Mesothelial cell of epicardium (in vitro differentiated cells): ENCODE measurements around the gene TEX19. TPM values are rescaled to one million over a fixed set of nuclear protein-coding genes. Genes with fewer than 3 reads are reported as not detected.

Experiments used
- DNase-seq, 2 experiments: peaks; one replicate each; pipeline ENCODE4 v3.0.0; 2021; ENCODE audit warnings: low spot score in 2 of 2; ENCODE audit not compliant: unreplicated experiment in 2 of 2
- H3K27ac Mint-ChIP-seq: 2 replicates; pipeline ENCODE4 v1.8.0; 2021; ENCODE audit warnings: mixed read lengths
- H3K27me3 Mint-ChIP-seq: 2 replicates; pipeline ENCODE4 v1.8.0; 2021; ENCODE audit warnings: low read depth, mixed read lengths
- H3K36me3 Mint-ChIP-seq: 2 replicates; pipeline ENCODE4 v1.8.0; 2021; ENCODE audit warnings: mixed read lengths
- H3K4me1 Mint-ChIP-seq: 2 replicates; pipeline ENCODE4 v1.8.0; 2021; ENCODE audit warnings: mixed read lengths
- H3K4me3 Mint-ChIP-seq: 2 replicates; pipeline ENCODE4 v1.8.0; 2021; ENCODE audit warnings: mild to moderate bottlenecking, moderate library complexity, mixed read lengths
- H3K9me3 Mint-ChIP-seq: 2 replicates; pipeline ENCODE4 v1.8.0; 2021; ENCODE audit warnings: mixed read lengths
- CTCF ChIP-seq: fragments of 200-600 bp; sonication (generic); IDR thresholded peaks from one replicate; pipeline ENCODE4 v1.5.0; 2021; ENCODE audit warnings: antibody characterized with exemption; ENCODE audit not compliant: unreplicated experiment
- total RNA-seq: library from RNA; stranded (reverse); gene quantifications from 3 replicates; pipeline ENCODE4 v1.2.1, GENCODE V29; 2021

TEX19 gene
- total RNA-seq, 1 donor from 2014 or later = 0.16 TPM

- Mint-ChIP-seq H3K27me3 (peaks cover 28% of the 10 kb centered on the region), H3K4me1 (peaks cover 47% of the 10 kb centered on the region), H3K9me3 (no peaks in the 10 kb centered on the region), H3K27ac (no peak overlapping the region), H3K36me3 (no peaks in the 10 kb centered on the region), H3K4me3 (no peak overlapping the region)
- no peak for DNase-seq
- no peak for TF ChIP-seq CTCF
Observed at GRCh38 chr17:82328994-82329507, 30.0 kb upstream of the TEX19 start.

- no peak for DNase-seq
- Mint-ChIP-seq H3K4me3 (no peak overlapping the region), H3K27me3 (peaks cover 24% of the 10 kb centered on the region), H3K36me3 (no peaks in the 10 kb centered on the region), H3K27ac (no peak overlapping the region), H3K9me3 (no peaks in the 10 kb centered on the region), H3K4me1 (peaks cover 49% of the 10 kb centered on the region)
- no peak for TF ChIP-seq CTCF
Observed at GRCh38 chr17:82329683-82330321, 29.2 kb upstream of the TEX19 start.

- H3K4me1 Mint-ChIP-seq = peaks cover 55% of the 10 kb centered on the region
- peaks cover 29% of the 10 kb centered on the region for H3K27me3 Mint-ChIP-seq
- peak; percentile 32 to 74 for DNase-seq
- H3K9me3 Mint-ChIP-seq = no peaks in the 10 kb centered on the region
- H3K27ac Mint-ChIP-seq = no peak overlapping the region
- no peaks in the 10 kb centered on the region for H3K36me3 Mint-ChIP-seq
- peak overlapping the region; percentile 28 for H3K4me3 Mint-ChIP-seq
- no peak for TF ChIP-seq CTCF
Observed at GRCh38 chr17:82330322-82331239, 28.5 kb upstream of the TEX19 start.

- H3K4me1 Mint-ChIP-seq = peaks cover 58% of the 10 kb centered on the region
- no peak for TF ChIP-seq CTCF
- no peak overlapping the region for H3K4me3 Mint-ChIP-seq
- H3K27ac Mint-ChIP-seq = no peak overlapping the region
- H3K9me3 Mint-ChIP-seq = no peaks in the 10 kb centered on the region
- H3K27me3 Mint-ChIP-seq = peaks cover 29% of the 10 kb centered on the region
- H3K36me3 Mint-ChIP-seq = no peaks in the 10 kb centered on the region
- no peak for DNase-seq
Observed at GRCh38 chr17:82331345-82331939, 27.6 kb upstream of the TEX19 start.

GRCh38 chr17:82332669-82333278 lies 26.3 kb upstream of the TEX19 start:
- H3K9me3 Mint-ChIP-seq = no peaks in the 10 kb centered on the region
- no peak for TF ChIP-seq CTCF
- peak overlapping the region; percentile 67 for H3K4me3 Mint-ChIP-seq
- peak overlapping the region; percentile 30 for H3K27ac Mint-ChIP-seq
- DNase-seq = no peak
- peaks cover 55% of the 10 kb centered on the region for H3K4me1 Mint-ChIP-seq
- peaks cover 29% of the 10 kb centered on the region for H3K27me3 Mint-ChIP-seq
- H3K36me3 Mint-ChIP-seq = no peaks in the 10 kb centered on the region
